Activated effector memory CD4-positive, alpha-beta T cell treated with Interleukin-2 at 50 U/mL for 16 hours (primary cell): ENCODE measurements around the gene ZNF76.
"Not testable (repeated sequence)": the region's sequence is repeated elsewhere in the genome, so short reads cannot be mapped to it uniquely, and the experiment has no call there.

Experiments used
- DNase-seq: peaks from one replicate; pipeline ENCODE4 v3.0.0-alpha.2; 2020

Gene ZNF76

DNA sequence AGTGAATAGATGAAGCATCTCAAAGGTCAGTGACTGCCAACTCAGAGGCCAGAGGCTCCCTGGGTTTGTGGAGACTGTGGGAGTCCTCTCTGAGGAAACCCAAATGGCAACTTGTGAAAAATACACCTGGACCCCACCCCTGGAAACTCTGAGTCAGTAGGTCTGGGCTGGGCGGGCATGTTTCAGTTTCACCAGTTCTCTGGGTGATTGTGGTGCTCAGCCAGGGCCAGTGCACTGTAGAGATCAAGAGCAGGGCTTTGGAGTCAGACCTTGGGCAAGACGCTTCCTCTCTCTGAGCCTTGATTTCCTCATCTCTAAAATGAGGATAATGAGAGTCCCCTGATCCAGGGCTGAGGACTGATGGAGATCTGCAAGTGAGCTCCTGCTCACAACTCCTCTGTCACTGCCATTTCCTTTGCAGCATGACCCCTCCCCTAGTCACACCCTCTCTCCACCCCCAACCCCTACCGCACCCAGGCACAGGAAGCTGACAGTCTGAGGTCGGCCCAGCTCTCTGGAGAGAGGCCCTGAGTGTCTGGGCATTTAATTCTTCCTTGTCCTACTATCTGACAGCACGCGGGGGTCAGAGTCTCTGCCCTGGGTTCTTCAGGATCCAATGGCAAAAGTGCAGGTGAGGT is 43.2 kb downstream of the ZNF76 start:
- peak; percentile 89 for DNase-seq

DNA sequence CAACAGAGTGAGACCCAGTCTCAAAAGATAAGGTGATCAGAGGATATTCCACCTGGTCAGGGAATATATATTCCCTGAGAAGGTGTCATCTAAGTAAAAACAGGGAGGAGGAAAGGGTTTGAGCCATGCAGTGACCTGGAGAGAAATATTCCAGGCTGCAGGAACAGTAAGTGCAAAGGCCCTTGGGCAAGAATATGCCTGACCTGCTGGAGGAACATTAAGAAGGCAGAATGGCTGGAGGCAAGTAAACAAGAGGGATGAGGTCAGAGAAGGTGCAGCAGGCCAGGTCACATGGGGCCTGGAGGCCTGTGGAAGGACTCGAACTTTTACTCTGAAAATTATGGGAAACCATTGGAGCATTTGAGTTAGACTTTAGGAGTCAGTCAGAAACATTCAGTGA is 44.8 kb downstream of the ZNF76 start:
- no peak for DNase-seq

DNA sequence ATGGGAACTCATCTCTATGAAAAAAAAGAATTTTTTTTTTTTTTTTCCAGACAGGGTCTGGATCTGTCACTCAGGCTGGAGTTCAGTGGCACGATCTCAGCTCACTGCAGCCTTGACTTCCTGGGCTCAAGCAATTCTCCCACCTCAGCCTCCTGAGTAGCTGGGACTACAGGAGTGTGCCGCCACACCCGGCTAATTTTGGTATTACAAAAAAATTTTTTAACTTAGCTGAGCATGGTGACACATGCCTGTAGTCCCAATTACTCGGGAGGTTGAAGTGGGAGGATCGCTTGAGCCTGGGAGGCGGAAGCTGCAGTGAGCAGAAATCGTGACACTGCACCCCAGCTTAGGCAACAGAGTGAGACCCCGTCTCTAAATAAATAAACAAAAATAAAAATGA is 45.6 kb downstream of the ZNF76 start:
- no peak for DNase-seq

DNA sequence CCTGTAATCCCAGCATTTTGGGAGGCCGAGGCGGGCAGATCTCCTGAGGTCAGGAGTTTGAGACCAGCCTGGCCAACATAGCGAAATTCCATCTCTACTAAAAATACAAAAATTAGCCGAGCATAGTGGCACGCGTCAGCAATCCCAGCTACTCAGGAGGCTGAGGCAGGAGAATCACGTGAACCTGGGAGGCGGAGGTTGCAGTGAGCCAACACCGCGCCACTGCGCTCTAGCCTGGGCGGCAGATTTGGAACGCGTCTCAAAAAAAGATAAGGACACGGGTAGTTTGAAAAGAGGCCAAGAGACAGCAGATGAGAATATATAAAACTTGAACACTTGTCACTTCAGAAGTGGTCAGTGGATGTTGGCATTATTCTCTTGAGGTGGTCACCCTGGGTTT is 47.6 kb downstream of the ZNF76 start:
- not testable (repeated sequence) for DNase-seq

DNA sequence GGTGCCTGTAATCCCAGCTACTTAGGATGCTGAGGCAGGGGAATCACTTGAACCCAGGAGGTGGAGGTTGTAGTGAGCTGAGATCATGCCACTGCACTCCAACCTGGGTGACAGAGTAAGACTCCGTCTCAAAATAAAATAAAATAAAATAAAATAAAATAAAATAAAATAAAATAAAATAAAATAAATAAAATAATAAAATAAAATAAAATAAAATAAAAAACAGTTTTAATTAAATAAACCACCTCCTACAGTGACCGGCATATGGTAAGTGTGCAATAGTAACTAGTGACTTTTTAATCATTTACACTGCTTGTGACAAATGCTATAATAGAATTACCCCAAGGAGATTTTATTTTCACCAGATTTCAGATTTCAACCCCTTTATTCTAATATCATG is 49.0 kb downstream of the ZNF76 start:
- DNase-seq: not testable (repeated sequence)

DNA sequence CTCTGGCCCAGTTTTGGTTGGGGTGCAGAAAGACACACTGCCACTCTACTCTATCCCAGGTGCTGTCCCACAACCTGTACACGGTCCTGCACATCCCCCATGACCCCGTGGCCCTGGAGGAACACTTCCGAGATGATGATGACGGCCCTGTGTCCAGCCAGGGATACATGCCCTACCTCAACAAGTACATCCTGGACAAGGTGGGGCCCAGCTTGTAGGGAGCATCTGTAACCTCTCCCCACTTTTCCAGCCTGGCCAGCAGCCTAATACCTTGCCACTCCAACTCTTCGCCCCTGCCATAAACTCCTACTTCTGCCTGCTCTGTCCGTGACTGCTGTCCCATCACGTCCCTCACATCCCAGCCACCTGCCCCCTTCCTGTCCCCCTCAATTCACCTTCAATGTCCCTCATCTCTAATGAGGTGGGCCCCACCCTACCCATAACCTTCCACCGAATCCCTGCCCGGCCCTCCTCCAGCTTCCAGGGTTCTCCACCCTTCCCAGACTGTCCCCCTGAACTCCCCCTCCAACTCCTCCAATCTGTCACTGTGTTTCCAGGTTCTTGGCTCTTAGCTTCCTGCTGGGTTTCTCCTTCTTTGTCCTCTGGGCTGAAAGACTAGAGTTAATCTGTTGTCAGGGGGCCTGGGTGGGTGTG is 50.2 kb downstream of the ZNF76 start:
- no peak for DNase-seq

DNA sequence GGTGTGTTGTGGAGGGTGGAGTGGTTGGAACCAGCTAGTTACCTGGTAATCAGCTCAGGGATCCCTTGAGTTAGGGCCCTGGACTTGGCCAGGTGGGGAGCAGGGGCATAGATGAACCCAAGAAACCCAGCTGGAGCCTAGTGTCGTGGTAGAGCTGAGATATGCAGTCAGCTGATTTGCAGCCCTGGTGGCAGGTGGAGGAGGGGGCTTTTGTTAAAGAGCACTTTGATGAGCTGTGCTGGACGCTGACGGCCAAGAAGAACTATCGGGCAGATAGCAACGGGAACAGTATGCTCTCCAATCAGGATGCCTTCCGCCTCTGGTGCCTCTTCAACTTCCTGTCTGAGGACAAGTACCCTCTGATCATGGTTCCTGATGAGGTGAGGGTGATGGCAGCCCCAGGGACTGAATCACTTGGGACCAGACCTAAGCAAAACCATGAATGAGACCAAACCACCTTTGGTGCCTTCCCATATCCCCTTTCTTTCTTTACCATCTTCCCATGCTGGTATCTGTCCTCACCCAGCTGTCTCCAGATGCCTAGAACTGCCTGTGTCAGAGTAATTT is 50.8 kb downstream of the ZNF76 start:
- no peak for DNase-seq

DNA sequence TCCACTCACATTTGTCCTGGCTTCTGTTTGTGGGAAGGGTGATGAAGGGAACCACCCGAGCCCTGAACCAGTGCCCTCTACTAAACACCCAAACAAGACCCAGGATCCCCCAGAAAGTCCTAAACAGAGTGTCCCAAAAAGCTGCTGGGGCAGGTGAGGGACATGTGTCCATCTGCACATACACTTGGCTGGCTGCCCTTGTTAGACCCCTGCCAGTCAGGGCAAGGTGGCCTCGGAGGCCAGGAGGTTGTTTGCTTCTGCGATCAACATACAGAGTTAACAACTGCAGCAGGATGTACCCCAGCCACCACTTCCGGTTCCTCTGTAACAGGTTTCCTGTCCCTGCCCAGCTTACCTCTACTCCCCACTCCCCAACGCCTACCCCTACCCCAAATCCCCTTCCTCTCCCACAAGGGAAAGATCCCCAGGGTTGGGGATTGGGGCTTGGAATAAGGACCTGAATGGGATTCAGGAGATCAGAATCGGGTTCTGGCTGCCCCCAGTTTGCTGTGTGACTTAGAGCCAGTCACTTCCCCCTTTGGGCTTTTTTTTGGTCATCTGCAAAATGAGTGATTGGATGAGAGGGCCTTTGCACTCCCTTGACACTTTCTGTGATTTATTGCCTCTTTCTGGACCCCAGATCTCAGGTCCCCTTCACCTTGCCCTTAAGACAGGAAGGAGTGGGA is 52.0 kb downstream of the ZNF76 start:
- DNase-seq: peak; percentile 67

DNA sequence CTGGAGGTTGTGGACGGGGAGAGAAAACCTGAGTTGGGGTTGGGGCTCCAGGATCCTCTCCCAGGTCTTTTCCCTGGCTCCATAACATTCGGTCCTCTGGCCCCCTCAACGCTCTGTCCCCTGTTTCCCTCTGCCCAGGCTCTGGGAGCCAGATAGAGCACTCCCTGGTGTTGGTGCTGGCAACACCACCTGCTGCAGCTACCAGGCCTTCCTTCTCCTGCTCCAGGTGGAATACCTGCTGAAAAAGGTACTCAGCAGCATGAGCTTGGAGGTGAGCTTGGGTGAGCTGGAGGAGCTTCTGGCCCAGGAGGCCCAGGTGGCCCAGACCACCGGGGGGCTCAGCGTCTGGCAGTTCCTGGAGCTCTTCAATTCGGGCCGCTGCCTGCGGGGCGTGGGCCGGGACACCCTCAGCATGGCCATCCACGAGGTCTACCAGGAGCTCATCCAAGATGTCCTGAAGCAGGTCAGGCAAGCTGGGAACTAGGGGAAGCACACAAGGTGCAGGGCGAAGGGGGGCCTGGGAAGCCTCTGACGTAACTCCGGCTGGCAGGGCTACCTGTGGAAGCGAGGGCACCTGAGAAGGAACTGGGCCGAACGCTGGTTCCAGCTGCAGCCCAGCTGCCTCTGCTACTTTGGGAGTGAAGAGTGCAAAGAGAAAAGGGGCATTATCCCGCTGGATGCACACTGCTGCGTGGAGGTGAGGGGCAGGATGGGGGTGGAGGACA is 52.7 kb downstream of the ZNF76 start:
- no peak for DNase-seq

DNA sequence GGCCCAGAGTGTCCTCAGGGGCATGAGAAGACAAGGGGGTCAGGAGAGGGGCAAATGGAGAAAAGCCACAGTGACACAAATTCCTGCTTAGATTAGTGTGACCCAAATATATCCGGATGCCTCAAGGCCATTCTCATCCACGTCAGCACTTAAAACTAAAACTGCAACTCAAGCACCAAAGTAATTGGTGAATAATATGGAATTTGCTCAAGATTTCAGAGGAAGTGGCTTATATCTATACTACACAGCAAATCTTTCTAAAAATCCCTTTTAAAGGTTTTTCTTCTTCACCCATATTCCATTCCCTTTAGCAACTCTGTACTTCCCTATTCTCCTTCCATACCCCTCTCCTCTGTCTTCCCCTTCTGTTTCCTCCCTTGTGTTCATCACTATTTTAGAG is 53.3 kb downstream of the ZNF76 start:
- no peak for DNase-seq

DNA sequence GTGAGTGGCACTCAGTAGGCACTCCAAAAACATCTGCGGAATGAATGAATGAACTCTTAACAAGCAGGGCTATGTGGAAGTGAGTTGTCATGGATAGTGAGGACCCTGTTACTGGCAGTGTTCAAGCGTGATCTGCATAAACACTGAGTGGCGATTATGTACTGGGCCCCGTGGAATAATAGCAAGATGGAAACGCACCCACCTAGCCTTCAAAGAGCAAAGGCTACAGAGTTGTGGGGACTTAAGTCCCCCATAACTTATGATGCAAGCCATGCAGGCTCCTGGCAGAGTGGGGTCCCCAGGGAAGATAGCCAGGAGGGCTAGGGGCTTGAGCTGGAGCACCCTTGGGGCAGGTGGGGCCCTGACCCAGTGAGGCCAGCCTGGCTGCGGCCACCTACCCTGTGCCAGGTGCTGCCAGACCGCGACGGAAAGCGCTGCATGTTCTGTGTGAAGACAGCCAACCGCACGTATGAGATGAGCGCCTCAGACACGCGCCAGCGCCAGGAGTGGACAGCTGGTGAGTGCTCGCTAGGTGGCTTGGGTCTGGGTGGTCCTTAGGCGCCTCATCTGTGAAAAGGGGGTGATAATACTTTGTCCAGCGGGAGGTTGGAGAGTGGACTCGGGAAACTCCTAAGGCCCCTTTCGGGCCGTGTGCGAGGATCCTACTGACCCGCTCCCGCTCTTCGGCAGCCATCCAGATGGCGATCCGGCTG is 58.1 kb downstream of the ZNF76 start:
- DNase-seq: no peak

DNA sequence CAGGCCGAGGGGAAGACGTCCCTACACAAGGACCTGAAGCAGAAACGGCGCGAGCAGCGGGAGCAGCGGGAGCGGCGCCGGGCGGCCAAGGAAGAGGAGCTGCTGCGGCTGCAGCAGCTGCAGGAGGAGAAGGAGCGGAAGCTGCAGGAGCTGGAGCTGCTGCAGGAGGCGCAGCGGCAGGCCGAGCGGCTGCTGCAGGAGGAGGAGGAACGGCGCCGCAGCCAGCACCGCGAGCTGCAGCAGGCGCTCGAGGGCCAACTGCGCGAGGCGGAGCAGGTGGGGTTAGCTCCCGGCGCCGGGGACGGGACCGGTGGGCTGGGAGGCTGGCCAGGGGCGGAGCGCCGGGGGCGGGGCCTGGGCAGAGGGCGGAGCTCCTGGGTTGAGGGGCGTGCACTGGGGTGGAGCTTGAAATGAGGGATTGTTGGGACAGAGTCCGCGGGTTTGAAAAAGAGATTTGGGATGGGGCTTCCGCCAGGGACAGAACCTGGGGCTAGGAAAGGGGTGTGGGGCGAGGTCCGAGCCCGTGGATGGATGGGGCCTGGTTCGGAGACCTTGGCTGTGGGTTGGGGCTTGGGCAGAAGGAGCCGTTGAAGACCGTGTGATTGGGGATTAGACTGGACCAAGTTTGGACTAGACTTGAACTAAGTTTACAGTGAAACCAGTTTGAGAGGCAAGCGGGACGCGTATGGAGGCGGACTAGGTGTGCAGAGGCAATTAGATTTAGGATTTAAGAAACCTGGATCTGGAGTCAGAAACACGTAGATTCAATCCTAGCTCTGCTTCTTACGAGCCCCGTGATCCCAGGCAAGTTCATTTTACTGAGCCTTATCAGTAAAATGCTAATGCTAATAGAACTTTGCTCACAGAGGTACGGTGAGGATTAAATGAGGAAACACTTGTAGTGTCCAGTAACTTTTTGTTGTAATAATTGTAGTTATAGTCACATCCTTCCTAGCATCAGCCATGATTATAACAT is 58.9 kb downstream of the ZNF76 start:
- no peak for DNase-seq

DNA sequence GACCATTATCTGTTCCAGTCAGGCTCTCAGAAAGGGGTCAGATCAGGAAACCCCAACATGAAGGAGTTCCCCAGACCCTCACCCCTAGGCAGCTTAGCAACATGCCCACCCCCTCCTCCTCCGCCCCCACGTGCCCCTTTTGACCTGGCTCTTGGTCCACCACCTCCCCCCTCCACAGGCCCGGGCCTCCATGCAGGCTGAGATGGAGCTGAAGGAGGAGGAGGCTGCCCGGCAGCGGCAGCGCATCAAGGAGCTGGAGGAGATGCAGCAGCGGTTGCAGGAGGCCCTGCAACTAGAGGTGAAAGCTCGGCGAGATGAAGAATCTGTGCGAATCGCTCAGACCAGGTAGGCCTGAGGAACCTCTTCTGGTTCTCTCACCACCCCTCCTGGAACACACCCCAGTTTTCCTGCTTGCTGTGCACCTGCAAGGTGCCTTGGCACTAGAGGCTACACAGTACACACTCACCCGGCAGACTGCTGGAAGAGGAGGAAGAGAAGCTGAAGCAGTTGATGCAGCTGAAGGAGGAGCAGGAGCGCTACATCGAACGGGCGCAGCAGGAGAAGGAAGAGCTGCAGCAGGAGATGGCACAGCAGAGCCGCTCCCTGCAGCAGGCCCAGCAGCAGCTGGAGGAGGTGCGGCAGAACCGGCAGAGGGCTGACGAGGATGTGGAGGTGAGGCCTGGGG is 60.0 kb downstream of the ZNF76 start:
- no peak for DNase-seq

DNA sequence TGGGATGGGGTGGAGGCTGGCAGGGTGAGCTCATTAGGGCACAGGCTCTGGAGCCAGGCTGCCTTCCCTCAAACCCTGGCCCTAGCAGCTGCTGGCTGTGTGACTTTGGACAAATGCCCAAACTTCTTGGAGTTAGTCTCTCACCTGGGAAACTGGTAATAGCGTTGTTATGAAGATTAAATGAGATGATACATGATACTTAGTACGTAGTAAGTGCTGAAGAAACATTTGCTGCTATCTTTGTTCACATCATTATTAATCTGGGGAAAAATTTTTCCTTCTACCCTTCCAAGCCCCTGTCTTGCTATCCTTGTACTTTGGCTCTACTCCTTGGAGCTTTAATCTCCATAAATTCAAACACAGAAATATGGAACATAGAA is 60.5 kb downstream of the ZNF76 start:
- no peak for DNase-seq

DNA sequence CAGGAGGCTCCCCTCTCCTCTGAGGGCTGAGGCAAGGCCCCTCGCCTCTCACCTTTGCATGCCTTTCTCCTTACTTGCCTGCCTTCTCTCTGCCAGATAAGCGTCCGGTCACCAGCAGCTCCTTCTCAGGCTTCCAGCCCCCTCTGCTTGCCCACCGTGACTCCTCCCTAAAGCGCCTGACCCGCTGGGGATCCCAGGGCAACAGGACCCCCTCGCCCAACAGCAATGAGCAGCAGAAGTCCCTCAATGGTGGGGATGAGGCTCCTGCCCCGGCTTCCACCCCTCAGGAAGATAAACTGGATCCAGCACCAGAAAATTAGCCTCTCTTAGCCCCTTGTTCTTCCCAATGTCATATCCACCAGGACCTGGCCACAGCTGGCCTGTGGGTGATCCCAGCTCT is 61.6 kb downstream of the ZNF76 start:
- no peak for DNase-seq

DNA sequence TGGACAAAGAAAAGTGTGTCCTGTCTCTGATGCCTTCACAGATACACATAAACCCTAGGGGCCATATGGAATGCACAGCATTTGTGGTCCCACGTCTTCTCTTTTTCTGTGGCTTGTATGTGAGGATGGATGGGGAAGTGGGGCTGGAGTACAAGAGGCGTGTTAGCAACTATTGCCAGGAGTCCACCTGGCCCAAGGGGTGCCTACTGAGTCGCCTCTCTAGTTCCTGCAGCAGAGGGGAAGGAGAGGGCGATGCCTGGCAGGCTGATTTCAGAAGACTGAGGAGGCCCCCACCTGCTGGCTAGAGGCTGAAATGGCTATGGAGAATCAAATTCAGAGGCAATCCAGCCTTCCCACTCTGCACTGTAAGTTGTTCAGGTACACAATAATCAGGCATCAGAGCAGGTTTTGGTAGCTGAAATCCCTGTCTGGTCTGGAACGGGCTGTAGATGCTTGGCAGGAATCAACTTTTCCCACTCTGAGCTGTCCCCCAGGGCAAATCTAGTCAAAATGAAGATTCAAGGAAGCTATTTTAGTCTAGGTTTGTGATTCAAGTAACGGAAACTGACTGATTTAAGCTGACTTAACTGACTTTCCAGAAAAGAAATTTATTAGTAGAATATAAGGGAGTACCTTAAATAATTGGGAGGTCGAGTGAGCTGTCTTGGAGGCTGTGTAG is 68.0 kb downstream of the ZNF76 start:
- peak; percentile 70 for DNase-seq

DNA sequence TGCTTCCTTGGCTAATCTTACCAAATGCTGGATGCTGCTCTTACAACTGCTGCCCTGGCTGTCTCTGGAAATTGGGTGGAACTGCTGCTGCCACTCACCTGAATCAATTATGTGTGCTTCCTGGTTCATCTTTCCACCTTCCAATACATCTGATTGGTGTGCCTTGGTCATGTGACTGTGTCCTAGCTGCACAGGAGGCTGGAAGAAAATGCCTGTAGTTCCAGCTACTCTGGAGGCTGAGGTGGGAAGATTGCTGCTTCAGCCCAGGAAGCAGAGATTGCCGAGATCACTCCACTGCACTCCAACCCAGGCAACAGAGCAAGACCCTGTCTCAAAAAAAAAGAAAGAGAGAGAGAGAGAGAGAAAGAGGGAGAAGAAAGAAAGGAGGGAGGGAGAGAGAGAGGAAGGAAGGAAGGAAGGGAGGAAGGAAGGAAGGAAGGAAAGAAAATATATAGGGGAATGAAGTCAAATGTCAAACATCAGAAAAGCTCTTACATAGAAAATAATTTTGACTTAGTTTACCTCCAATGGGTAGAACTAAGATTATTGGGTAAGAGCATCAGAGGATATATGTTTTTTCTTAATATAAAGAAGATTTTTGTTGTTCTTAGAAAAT is 68.7 kb downstream of the ZNF76 start:
- no peak for DNase-seq

DNA sequence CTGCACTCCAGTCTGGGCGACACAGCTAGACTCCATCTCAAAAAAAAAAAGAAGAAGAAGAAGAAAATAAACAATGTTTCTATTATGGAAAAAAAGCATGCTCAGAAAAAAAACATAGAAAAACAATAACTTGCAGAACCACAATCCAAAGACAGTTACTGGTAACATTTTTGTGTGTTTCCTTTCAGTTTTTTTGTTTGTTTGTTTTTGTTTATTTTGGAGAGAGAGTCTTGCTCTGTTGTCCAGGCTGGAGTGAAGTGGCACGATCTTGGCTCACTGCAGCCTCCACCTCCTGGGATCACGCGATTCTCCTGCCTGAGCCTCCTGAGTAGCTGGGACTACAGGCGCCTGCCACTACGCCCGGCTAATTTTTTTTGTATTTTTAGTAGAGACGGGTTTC is 69.4 kb downstream of the ZNF76 start:
- not testable (repeated sequence) for DNase-seq

DNA sequence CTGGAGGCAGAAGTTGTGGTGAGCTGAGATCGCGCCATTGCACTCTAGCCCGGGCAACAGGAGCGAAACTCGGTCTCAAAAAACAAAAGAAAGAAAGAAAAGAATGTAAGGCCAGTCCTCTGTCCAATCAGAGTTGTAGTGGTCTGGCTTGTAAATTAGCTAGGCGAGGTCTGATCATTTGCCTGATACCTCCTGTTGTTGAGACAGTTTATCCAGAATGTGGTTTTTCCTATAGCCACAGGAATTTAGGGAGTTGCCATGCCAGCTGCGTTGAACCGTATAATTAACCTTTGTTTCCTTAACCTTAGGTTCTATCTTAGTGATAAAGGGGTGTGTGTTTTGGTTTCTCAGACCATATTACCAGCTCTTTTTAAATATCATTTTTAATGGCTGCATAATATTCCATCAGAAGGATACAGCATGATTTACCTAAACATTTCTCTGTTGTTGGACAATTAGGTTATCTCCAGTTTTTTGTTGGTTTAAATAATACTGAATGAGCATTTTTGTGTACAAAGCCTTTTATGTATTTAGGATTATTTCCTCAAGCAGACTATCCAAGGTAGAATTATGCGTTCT is 71.1 kb downstream of the ZNF76 start:
- DNase-seq: no peak
